Measurements from ENCODE around the gene ARGLU1. TPM values are rescaled to one million over a fixed set of nuclear protein-coding genes. Genes with fewer than 3 reads are reported as not detected.
A peak's percentile ranks its signal among the peaks of the same experiment; 100 is the strongest.

The ARGLU1 gene
- total RNA-seq, 4 donors from 2014 or later = 46.7 to 77.2 (median 62.6) TPM

- intact Hi-C loops (cut with DNase I) = loop anchor here (10.0 kb wide), 1 partner anchor 346 kb away; no protein-coding TSS in a partner anchor
- no peak for DNase-seq (ENCODE audit: extremely low spot score)
- H3K36me3 ChIP-seq = no peaks in the 10 kb centered on the region
- H3K27me3 ChIP-seq = no peaks in the 10 kb centered on the region
- WGBS = 27% methylated on average over 11 of the region's 11 CpGs
- H3K27ac ChIP-seq (replicated peaks in 1 of 4) = peak overlapping the region; percentile 90 to 99 (median 98)
- TF ChIP-seq, protein P1, sequence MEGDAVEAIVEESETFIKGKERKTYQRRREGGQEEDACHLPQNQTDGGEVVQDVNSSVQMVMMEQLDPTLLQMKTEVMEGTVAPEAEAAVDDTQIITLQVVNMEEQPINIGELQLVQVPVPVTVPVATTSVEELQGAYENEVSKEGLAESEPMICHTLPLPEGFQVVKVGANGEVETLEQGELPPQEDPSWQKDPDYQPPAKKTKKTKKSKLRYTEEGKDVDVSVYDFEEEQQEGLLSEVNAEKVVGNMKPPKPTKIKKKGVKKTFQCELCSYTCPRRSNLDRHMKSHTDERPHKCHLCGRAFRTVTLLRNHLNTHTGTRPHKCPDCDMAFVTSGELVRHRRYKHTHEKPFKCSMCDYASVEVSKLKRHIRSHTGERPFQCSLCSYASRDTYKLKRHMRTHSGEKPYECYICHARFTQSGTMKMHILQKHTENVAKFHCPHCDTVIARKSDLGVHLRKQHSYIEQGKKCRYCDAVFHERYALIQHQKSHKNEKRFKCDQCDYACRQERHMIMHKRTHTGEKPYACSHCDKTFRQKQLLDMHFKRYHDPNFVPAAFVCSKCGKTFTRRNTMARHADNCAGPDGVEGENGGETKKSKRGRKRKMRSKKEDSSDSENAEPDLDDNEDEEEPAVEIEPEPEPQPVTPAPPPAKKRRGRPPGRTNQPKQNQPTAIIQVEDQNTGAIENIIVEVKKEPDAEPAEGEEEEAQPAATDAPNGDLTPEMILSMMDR (IDR thresholded peaks at IDR 0.05) = no peak
- TF ChIP-seq EP300 (IDR thresholded peaks at IDR 0.05) (no peak), POLR2AphosphoS5 (IDR thresholded peaks at IDR 0.05) (no peak), POLR2A (IDR thresholded peaks at IDR 0.05; ENCODE audit: low read depth) (no peak)
- H3K4me1 ChIP-seq = peaks cover 33 to 48% (median 41%) of the 10 kb centered on the region in 4 donors
- H3K9me3 ChIP-seq = no peaks in the 10 kb centered on the region
- H3K4me3 ChIP-seq = peak overlapping the region; percentile 85 to 98 (median 92)
Measured at GRCh38 chr13:106568299-106569003, 514 bp upstream of the ARGLU1 start.

DNA sequence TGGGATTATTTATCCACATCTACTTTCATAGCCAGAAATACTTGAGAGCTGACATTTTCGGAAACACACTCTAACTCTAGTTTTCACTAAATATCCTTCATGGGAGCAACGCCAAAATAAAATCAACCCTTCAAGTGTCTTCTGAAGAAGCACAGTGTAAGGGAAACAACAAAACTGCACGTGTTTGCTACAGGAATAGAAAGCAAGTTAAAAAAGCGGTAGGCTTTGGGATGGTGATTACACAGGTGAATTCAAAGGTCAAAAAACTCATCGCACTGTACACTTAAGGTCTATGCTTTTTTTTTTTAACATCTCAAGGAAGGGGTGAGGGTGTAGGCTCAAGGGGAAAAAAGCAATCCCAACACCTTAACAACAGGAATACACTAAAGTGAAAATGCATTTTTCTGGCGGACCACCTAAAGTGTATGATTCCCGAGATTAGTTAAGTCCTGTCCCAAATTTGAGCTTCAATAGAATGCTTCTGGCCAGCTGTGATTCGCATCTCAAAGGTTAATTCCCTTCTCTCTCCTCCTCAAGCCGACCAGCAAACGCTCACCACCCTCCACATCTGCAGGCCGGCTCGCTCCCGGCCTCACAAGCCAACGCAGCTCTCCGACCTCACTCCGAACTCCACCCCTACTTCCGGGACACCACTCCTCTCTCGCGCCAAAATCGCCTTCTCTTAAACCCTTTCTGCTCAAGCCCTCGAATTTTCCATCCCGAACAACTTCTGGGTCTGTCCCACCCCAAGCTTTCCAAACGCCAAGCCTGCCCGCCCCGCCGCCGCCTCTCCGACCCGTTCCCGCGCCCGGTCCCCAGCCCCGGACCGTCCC lies 1.1 kb downstream of the ARGLU1 start:
- intact Hi-C loops (cut with DNase I) = loop anchor here (10.0 kb wide), 1 partner anchor 348 kb away; no protein-coding TSS in a partner anchor
- H3K4me1 ChIP-seq = peaks cover 46 to 64% (median 55%) of the 10 kb centered on the region in 4 donors
- peak overlapping the region; percentile 85 to 98 (median 92) for H3K4me3 ChIP-seq
- H3K27me3 ChIP-seq = no peaks in the 10 kb centered on the region
- TF ChIP-seq POLR2AphosphoS5 (IDR thresholded peaks at IDR 0.05) = peak in 1 of 2 donors; percentile 67
- TF ChIP-seq, protein P1 (IDR thresholded peaks at IDR 0.05) = no peak
- TF ChIP-seq EP300 (IDR thresholded peaks at IDR 0.05) = no peak
- TF ChIP-seq POLR2A (IDR thresholded peaks at IDR 0.05; ENCODE audit: low read depth) = peak; percentile 24
- H3K36me3 ChIP-seq = no peaks in the 10 kb centered on the region
- DNase-seq (ENCODE audit: extremely low spot score) = peak; percentile 95
- peak overlapping the region; percentile 90 to 99 (median 98) for H3K27ac ChIP-seq (replicated peaks in 1 of 4)
- no peaks in the 10 kb centered on the region for H3K9me3 ChIP-seq
- WGBS = 2% methylated on average over 32 of the region's 34 CpGs

GRCh38 chr13:106565127-106565775 lies 2.7 kb downstream of the ARGLU1 start:
- no peak for DNase-seq (ENCODE audit: extremely low spot score)
- no peaks in the 10 kb centered on the region for H3K36me3 ChIP-seq
- intact Hi-C loops (cut with DNase I) = loop anchor here (10.0 kb wide), 1 partner anchor 350 kb away; no protein-coding TSS in a partner anchor
- peak overlapping the region in 2 of 4 donors; percentile 16 to 99 for H3K27ac ChIP-seq (replicated peaks in 1 of 4)
- no peaks in the 10 kb centered on the region for H3K27me3 ChIP-seq
- H3K4me3 ChIP-seq = peak overlapping the region; percentile 85 to 98 (median 92)
- peaks cover 60 to 75% (median 71%) of the 10 kb centered on the region in 4 donors for H3K4me1 ChIP-seq
- H3K9me3 ChIP-seq = no peaks in the 10 kb centered on the region
- TF ChIP-seq EP300 (IDR thresholded peaks at IDR 0.05) = no peak
- TF ChIP-seq, protein P1 (IDR thresholded peaks at IDR 0.05) = no peak
- TF ChIP-seq POLR2A (IDR thresholded peaks at IDR 0.05; ENCODE audit: low read depth) = no peak
- TF ChIP-seq POLR2AphosphoS5 (IDR thresholded peaks at IDR 0.05) = no peak
- 25% methylated on average over 4 of the region's 4 CpGs for WGBS

DNA sequence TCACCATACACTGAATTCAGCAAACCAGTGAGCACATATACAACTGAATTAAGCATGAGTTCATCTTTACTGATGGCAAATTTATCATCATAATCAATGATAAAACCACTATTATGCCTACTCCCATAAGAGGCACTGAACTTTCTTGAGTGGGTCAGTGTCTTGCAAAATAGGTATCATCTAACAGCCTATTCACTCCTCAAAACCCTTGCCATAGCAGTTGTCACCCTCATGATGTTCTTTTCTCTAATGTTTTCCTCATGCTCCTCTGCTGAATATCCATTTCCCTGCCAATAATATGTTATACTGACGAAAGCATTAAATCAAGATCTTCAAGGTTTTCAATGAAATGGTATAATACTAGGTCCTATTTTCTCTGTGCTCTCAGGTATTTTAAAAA lies 5.6 kb downstream of the ARGLU1 start:
- Histone ChIP-seq H3K36me3 (peaks cover 0 to 21% (median 7%) of the 10 kb centered on the region in 4 donors), H3K4me3 (no peak overlapping the region), H3K27me3 (no peaks in the 10 kb centered on the region), H3K9me3 (no peaks in the 10 kb centered on the region), H3K27ac (replicated peaks in 1 of 4) (peak overlapping the region in 2 of 4 donors; percentile 16 to 61), H3K4me1 (peaks cover 62 to 93% (median 88%) of the 10 kb centered on the region in 4 donors)
- no peak for DNase-seq (ENCODE audit: extremely low spot score)
- intact Hi-C loops (cut with DNase I) = loop anchor here (10.0 kb wide), 1 partner anchor 352 kb away; no protein-coding TSS in a partner anchor
- no peak for TF ChIP-seq POLR2AphosphoS5 (IDR thresholded peaks at IDR 0.05)
- TF ChIP-seq, protein P1 (IDR thresholded peaks at IDR 0.05) = no peak
- no peak for TF ChIP-seq EP300 (IDR thresholded peaks at IDR 0.05)
- no peak for TF ChIP-seq POLR2A (IDR thresholded peaks at IDR 0.05; ENCODE audit: low read depth)
- 100% methylated on average over 1 of the region's 1 CpG for WGBS
